Neural crest cell (in vitro differentiated cells): Measurements from ENCODE around the gene ZDHHC11. TPM values are rescaled to one million over a fixed set of nuclear protein-coding genes. Genes with fewer than 3 reads are reported as not detected.

Source experiments
- DNase-seq: peaks from one replicate; pipeline ENCODE4 v3.0.0; 2021; ENCODE audit warnings: low read depth, mixed read lengths, low spot score
- H3K27ac Mint-ChIP-seq: one replicate; pipeline ENCODE4 v1.8.0; 2021; ENCODE audit warnings: mild to moderate bottlenecking, mixed read lengths; ENCODE audit not compliant: unreplicated experiment
- H3K27me3 Mint-ChIP-seq: 2 replicates; pipeline ENCODE4 v1.8.0; 2021; ENCODE audit warnings: low read depth, mild to moderate bottlenecking, mixed read lengths
- H3K36me3 Mint-ChIP-seq: 2 replicates; pipeline ENCODE4 v1.8.0; 2021; ENCODE audit warnings: low read depth, mild to moderate bottlenecking, mixed read lengths
- H3K4me1 Mint-ChIP-seq: 2 replicates; pipeline ENCODE4 v1.8.0; 2021; ENCODE audit warnings: mixed read lengths
- H3K4me3 Mint-ChIP-seq: one replicate; pipeline ENCODE4 v1.8.0; 2021; ENCODE audit warnings: mild to moderate bottlenecking, mixed read lengths
- H3K9me3 Mint-ChIP-seq: 2 replicates; pipeline ENCODE4 v1.8.0; 2021; ENCODE audit warnings: mixed read lengths
- CTCF ChIP-seq: fragments of 200-600 bp; sonication (generic); conservative IDR thresholded peaks from 2 replicates; pipeline ENCODE4 v1.5.0; 2021; ENCODE audit warnings: antibody characterized with exemption, mild to moderate bottlenecking
- total RNA-seq: library from RNA; stranded (reverse); gene quantifications from 2 replicates; pipeline ENCODE4 v1.2.1, GENCODE V29; 2021

Gene ZDHHC11
- total RNA-seq, 1 donor from 2014 or later, result 17.2 TPM

DNA sequence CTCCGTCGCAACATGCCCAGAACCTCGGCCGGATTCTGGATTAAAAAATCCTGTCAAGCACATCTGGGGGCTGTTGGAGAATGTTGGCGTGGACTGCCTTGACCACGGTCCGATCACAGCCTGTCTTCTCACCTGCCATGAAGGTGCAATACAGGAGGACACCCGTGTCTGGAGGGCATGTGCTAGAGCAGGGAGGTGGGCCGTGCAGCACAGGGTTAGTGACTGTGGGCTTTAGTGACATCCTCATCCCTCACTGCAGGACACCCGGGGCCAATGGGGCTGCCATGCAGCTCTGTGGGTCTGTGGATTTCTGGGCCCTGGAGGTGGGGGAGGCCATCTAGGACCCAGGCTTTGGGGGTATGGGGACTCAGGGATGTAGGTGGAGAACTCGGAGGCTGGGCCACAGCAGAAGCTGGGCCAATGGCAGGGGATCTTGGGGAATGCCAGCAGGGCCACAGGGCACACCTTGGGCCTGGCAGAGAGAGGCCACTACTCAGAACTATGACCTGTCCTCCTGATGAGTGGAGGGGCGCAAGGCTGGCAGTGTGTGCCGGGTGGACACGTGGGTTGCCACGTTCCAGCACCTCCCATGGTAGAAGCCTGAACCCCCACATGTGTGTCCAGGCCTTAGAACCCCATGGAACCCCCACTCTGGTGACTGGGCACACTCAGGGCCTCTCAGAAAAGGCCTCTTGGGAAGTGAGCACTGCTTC, 89.6 kb downstream of the ZDHHC11 start:
- Mint-ChIP-seq H3K4me3 (no peak overlapping the region), H3K9me3 (no peaks in the 10 kb centered on the region), H3K36me3 (no peaks in the 10 kb centered on the region), H3K27me3 (no peaks in the 10 kb centered on the region), H3K4me1 (peaks cover 28% of the 10 kb centered on the region), H3K27ac (peak overlapping the region; percentile 50)
- DNase-seq, result no peak
- no peak for TF ChIP-seq CTCF

DNA sequence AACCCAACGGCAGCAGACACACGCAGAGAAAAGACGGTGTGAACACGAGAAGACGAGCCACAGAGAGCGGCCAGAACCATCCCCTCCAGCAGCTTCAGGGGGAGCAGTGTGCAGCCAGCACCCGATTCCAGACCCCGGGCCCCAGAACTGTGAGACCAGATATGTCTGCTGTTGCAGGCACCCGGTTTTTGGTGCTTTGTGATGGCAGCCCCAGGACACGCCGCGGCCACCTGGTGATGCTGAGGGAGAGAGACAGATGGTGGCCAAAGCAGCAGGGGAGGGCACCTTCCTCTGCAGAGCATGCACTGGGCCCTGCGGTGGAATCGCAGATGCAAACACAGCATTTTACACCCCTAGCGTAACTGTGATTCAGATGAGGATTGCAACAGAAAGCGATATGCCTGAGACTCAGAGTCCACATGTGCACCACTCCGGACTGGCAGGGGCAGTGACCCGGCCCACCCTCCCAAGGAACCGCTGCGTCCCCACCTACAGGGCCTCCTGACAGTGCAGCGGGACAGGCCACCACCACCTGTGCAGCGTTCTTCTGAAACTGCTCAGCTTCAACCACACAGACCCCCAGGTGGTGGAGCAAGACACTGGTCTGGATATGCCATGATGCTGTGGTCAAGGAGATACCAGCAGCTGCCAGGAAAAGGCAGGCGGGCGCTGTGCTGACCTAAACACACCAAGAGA, 90.3 kb downstream of the ZDHHC11 start:
- no peak for TF ChIP-seq CTCF
- Mint-ChIP-seq H3K27me3 (no peaks in the 10 kb centered on the region), H3K9me3 (no peaks in the 10 kb centered on the region), H3K36me3 (no peaks in the 10 kb centered on the region), H3K27ac (no peak overlapping the region), H3K4me3 (no peak overlapping the region), H3K4me1 (peaks cover 28% of the 10 kb centered on the region)
- DNase-seq, result no peak

DNA sequence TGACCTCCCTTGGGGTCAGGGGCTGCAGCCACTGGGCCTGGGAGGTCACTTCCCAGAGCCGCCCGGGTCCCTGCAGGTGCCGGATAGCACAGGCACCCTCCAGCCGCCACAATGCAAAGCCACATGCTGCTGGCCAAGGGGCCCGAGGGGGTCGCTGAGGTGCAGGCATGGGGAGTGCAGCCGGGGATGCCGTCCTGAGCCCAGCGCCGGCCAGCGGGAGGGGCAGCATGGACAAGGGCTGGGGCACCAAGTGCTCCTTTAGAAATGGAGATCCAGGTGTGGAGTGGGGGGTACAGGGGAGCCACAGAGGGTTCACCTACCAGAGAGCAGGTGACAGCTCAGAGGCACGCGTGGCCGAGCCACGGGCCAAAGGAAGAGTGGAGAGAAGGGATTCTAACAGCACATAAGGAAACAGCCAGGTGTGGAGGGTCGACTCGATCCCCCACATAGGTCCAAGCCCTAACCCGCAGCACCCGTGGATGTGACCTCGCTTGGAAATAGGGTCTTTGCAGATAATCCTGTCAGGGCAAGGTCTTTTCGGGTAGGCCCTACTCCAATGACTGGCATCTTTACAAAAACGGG, 90.9 kb downstream of the ZDHHC11 start:
- TF ChIP-seq CTCF, result no peak
- H3K4me1 Mint-ChIP-seq, result peaks cover 28% of the 10 kb centered on the region
- DNase-seq, result no peak
- H3K27ac Mint-ChIP-seq, result no peak overlapping the region
- H3K9me3 Mint-ChIP-seq, result no peaks in the 10 kb centered on the region
- no peaks in the 10 kb centered on the region for H3K36me3 Mint-ChIP-seq
- H3K4me3 Mint-ChIP-seq, result no peak overlapping the region
- no peaks in the 10 kb centered on the region for H3K27me3 Mint-ChIP-seq

DNA sequence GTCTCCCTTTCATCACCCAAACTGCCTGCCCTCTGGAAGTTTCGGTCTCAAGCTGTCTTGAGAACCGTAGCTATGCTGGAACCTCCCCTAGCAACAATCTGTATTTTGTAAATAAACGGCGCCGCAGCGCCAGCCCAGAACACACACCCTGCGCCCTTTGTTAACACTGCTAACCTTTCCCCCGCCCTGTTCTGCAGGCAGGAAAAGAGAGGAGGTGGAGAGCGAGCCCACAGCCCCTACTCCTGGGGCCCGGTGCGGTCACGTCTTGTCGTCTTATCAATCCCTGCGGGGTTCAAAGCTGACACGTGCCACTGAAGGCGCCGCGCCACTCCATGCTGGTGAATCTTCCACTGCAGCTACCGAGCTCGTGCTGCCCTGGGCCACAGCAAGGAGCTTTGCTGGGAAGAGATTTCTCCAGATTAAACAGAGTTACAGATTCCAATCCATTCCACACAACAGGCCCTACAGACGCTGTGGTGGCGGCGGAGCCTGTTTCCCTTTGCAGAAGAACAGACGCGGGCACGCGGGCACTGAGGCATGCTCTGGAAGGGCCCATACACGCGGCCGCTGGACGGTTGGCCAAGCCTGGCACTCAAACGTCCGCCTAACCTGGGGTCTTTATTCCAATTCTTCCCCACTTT, 91.6 kb downstream of the ZDHHC11 start:
- peak overlapping the region; percentile 25 for H3K4me3 Mint-ChIP-seq
- peaks cover 28% of the 10 kb centered on the region for H3K4me1 Mint-ChIP-seq
- no peak for TF ChIP-seq CTCF
- H3K27ac Mint-ChIP-seq, result peak overlapping the region; percentile 95
- no peak for DNase-seq
- H3K36me3 Mint-ChIP-seq, result no peaks in the 10 kb centered on the region
- H3K9me3 Mint-ChIP-seq, result no peaks in the 10 kb centered on the region
- H3K27me3 Mint-ChIP-seq, result peaks cover 1% of the 10 kb centered on the region

DNA sequence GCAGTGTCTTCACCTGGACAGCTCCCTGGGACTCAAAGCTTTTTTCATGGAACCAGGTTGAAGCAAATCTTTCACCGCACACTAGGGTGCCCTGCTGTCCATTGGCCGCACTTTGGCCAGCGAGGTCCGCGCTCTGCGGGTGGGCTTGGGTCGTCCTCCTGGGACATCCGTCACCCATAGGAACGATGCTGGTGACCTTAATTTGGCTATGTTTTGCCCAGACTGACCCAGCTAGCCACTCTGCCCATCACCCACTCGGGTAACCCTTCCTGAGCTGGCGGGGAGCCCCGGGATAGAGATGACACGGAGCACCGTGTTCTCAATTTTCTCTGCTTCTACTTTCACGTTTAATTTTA, 92.1 kb downstream of the ZDHHC11 start:
- DNase-seq, result no peak

More for the DNA sequence above, 92.1 kb downstream of the ZDHHC11 start:
- Mint-ChIP-seq H3K4me3 (peak overlapping the region; percentile 25), H3K27ac (peak overlapping the region; percentile 95), H3K36me3 (no peaks in the 10 kb centered on the region), H3K4me1 (peaks cover 28% of the 10 kb centered on the region), H3K9me3 (no peaks in the 10 kb centered on the region), H3K27me3 (peaks cover 2% of the 10 kb centered on the region)
- TF ChIP-seq CTCF, result no peak
